Hematopoietic multipotent progenitor cell treated with erythropoietin and hydrocortisone succinate and interleukin-3 and kit ligand, for 17 days (in vitro differentiated cells): ENCODE results near the gene BAD.
A peak's percentile ranks its signal among the peaks of the same experiment; 100 is the strongest.
"Not testable (repeated sequence)": the region's sequence is repeated elsewhere in the genome, so short reads cannot be mapped to it uniquely, and the experiment has no call there.

Experiments
- DNase-seq: peaks from one replicate; pipeline ENCODE4 v3.0.0-alpha.2; 2015; ENCODE audit warnings: low spot score

BAD gene

DNA sequence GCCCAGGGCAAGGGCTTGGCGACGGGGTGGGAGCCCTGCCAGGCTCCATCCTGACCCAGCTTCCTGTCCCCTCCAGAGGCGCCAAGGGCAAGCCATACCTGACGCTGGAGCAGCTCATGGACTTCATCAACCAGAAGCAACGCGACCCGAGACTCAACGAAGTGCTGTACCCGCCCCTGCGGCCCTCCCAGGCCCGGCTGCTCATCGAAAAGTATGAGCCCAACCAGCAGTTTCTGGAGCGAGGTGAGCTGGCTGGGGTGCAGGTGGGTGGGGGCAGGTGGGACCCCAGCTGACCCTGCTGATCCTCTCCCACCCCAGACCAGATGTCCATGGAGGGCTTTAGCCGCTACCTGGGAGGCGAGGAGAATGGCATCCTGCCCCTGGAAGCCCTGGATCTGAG lies 28.2 kb downstream of the BAD start:
- no peak for DNase-seq

DNA sequence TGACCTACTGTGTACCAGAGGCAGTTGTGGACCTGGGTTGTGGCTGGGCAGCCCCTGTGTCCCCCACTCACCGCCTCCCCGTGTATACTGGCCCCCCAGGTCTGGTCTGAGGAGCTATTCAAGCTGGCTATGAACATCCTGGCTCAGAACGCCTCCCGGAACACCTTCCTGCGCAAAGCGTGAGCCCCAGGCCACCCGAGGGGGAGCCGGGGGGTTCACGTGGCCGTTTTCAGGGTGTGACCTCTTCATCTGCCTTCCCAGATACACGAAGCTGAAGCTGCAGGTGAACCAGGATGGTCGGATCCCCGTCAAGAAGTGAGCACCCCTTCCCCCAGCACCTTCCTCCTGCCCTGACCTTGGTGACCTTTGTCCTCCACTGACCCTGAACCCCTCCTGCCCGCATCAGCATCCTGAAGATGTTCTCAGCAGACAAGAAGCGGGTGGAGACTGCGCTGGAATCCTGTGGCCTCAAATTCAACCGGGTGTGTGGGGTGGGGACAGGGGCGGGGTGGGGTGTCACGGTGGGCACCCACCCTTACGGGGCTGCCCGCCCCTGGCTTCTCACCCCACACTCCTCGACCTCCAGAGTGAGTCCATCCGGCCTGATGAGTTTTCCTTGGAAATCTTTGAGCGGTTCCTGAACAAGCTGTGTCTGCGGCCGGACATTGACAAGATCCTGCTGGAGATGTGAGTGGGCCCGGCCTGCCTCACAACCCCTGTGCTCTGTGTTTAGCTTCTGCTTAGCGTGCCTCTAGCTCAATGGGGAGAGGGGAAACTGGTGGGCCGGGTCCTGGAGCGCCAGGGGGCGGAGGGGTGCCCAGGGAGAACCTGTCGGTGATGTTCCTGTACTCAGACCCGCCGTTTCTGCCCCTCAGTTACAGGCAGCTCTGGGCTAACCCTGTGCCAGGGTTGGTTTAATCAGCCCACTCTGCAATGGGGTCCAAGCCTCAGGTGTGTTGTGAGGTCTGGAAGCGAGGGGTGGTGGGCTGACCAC lies 29.0 kb downstream of the BAD start:
- no peak for DNase-seq

DNA sequence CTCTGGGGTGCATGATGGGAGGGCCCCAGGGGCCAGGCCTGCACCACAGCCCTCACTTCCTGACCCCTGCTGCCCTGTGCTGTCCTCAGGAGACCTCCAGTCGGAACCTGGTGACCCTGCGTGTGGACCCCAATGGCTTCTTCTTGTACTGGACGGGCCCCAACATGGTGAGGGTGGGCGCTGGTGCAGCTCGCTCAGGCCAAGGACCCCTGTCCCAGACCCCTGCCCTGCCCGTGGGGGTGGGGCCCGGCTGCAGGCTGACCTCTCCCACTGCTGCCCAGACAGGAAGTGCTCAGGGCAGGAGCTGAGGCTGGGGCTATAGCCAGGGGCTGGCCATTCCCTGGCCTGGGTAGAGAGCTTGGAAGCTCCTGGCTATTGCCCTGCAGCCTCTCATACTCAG lies 30.1 kb downstream of the BAD start:
- no peak for DNase-seq

DNA sequence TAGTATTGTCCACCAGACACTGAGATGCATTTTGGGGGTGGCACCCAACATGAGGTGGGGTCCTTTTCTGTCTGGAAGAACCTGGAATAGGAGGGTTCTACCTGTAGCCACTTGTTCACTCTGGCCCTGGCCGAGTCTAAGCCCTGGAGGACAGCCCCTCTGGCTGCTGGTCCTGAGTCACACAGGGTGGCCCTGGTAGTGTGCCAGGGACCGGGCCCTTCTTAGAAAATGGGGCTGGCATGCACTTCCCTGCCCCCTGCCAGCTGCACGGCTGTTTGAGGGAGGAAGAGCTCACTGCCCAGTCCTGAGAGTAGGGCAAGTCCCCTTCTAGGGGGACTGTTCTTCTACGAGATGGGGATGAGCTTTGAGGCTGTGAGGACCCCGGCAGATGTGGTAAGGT lies 31.0 kb downstream of the BAD start:
- DNase-seq: peak; percentile 36

DNA sequence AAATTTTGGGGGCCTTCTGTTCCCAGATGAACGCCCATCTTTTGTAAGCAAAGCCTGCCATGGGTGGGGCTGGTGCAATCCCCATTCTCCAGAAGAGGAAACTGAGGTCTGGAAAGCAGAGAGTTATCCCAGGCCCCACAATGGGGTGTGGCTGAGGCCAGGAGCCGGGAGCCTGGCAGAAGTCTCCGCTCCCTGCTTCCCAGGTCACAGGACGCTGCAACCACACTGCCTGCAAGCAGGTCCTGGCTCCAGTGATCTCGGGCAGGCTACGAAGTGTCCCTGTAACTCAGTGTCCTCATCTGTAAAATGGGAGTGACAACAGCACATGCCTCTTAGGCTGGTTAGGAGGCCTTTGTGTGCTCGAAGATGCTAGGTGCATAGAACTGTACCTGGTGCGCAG lies 31.4 kb downstream of the BAD start:
- DNase-seq: no peak

DNA sequence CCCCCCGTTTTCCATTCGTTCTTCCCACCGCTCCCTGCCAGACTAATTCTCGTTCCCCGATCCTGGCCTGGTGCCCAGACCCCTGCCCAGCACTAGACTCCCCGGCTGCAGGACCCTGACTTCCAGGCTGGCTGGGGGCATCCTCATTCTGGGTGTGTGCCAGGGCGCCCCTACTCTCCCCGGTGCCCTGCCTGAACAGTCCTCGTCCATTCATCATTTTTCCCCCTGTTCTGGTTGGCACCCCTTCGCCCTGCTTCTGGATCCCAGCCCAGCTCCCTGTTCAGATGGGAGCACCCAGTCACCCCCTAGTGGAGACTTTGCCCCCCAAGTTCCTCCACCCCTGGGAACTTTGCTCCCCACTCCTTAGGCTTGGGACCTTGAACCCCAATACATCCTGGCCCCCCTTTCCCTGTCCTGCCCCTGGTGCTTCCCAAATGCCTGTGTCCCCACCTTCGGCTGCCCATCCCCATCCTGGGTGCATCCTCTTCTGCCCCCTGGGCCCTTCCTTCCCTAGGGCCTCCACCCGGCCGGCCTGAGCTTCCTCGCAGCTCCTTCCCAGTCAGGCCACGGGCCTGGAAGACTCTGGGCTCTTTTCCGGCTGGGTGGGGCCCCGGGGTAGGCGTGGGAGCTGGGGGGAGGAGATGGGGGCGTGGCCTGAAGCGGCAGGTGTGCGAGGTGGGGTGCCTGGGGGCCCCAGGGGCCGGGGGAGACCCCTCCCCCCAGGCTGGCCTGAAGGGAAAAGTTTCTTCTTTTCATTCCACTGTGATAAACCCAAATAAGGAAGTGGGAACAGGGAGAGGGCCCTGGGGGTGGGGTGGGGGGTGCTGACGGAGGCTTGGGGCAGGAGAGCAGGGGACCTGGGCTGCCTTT lies 32.2 kb downstream of the BAD start:
- DNase-seq: peak; percentile 66

DNA sequence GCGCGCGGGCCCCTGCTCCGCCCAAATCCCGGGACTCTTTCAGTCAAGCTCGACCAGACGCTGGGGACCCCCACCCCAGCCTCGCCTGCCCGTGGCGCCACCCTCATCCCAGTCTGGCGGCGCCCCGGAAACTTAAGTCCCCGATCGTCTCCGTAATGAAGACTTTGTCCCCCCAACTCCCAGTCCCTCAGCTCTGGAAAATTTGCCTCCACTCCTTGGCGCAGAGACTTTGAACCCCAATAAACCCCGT lies 32.8 kb downstream of the BAD start:
- DNase-seq: no peak

DNA sequence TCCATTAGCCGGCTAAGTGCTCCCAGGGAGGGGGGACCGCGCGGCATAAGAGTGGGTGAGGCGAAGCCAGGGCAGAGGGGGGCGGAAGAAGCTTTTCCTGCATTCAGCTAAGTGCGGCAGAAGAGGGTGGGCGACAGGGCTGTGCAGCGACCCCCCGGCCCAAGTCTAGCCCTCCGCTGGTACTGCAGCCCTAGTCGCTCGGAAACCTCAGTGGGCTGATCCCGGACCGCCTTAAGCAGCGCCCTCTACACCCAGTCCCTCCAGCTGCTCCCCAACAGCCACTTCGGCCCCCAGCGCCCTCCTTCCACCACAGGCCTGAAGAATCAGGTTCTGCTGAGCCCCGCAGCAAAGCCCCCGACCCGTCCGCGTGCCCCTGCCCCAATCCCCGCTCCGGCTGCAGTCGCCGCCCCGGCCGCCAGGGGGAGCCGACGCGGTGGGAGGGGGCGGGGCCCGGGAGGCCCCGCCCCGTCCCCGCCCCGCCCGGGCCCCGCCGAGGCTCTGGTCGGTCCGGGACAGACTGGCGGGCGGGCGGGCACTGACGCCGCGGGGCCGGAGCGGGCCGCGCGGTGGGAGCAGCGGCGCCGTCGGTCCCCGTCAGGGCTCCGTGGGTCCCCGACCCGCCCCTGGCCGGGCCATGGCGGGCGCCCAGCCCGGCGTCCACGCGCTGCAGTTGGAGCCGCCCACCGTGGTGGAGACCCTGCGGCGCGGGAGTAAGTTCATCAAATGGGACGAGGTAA lies 33.3 kb downstream of the BAD start, which contains the start of gene PLCB3:
Gene PLCB3 (plus strand): TSS at position 515 of the 737 bp plus-strand sequence. CDS start 120 bp downstream, at position 635.
- DNase-seq: peak; percentile 78

DNA sequence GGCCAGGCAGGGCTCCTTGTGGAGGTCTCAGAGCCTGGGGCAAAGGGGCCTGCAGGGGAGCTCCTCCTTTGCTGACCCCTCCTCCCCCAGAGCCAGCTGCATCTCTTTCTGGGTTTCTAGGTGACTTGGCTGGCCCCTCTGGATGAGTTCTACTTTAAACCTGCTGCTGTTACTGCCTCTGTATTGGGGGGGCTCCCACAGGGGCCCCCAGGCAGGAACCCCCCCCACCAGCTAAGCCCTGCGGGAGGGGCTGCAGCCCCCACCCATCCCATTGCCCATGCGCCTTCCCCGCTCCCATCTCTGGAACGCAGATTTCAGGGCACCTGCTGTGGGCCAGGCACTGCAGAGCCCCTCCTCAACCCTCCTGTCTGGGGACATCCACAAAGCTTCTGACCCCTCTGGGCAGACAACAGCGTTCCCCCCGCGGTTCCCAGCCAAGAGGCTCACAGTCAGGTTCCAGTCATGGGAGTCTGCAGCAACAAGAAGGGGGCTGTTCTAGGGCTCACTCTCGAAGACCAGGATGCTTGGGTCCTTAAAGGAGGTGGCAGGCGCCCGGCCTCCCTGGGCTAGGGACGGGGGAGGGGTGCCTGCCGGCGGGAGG lies 34.0 kb downstream of the BAD start:
- no peak for DNase-seq

DNA sequence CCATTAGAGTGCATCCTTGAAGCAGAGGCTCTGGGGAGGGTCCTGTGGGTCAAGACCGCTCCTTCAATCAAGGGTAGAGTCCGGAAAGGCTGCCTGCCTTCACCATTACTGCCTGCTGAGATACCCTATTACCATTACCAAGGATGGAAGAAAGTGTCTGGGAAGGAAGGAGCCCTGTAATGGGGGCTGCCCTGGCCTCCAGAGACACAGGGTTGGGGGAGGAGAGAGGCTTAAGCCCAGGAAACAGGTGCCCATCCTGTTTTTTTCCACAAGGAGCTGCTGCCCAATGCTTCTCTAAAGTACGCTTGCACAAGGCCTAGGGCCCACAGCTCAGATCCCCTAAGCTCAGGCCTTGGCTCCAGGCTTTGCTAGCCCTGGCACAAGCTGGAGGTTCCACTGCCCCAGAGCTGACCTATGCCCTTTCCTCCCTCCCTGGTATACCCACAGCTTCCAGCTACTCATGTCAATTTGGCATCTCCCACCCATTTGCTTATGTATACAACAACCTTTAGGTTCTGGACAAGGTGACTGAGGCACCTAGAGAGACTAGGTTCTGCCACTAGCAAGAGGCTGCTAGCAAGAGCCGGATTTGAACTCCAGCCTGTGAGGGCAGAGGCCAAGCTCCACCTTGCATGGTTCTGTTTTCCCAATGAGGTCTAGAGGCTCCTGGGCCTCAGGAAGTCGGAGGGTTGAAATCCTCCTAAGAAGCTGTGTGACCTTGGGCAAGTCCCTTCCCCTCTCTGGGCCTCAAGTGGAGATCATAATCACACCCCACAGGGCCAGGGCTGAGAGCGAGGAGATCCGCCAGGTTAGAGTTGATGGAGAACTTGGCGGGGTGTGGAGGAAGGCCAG lies 34.7 kb downstream of the BAD start:
- no peak for DNase-seq

DNA sequence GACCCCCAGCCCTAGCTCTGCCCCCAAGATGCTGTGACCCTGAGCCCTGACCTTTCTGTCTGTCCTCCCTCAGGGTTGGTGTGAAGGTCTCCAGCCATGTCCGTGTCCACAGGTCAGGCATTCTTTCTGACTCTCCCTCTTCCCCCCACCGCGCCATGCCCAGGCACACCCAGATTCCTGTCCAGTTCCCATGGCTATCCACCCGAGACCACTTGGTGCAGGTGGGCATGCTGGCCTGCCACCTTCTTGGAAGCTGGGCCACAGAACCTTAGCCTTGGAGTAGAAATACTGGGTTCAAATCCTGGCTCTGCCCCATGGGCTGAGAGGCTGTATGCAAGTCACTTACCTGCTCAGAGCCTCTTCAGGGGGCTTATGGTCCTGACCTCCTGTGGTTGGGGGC lies 35.4 kb downstream of the BAD start:
- DNase-seq: no peak

DNA sequence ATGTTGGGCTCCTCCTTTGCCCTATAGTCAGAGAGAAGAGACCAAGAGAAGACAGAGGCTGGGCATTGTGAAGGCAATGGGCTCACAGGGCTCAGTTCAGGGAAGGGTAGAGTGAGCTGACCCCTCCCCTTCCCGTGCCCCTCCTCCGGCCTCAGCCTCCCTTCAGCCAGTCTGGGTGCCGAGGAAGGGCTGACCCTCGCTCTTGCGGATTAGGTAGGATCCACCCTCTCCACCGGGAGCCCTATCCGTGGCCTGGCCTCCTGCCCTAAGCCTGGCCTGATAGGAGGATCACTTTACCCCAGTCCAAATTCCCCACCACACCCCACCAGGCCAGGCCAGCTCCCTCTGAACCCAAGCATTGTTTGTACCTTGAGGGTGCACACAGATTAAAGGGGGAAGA lies 35.9 kb downstream of the BAD start:
- no peak for DNase-seq

DNA sequence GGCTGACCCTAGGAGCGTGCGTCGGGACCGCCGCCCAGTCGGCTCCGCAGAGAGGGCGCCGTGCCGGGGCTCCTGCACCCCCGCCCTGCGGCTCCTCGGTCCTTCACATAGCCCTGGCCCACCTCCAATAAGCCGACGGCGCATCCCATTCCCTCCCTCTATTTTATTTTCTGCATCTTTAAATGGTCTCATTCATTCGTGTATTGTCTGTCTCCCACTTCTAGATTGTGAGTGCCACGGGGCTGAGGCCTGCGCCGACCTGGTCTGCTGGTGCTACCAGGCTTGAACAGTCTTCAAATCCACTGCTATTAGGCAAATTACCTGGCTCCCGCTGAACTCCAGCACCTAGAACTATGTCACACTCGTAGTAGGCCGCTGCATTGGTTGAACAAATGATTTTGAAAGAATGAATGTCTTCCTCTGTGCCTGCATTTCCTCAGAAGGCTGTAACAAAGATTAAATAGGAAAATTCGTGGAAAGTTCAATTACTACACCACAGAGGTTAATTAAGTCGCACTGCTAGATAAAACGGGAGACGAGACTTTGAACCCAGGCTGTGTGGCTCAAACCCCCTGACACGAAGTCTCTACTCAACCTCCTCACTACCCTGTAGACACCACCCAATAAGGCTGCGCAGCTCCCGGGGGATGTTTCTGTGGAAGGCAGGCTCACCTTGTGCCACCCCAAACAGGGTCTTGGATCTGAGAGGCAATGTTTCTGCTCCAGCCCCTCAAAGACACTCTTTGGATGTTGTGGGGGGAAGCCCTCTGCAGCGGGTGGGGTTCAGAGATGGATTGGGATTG lies 36.5 kb downstream of the BAD start:
- DNase-seq: no peak

DNA sequence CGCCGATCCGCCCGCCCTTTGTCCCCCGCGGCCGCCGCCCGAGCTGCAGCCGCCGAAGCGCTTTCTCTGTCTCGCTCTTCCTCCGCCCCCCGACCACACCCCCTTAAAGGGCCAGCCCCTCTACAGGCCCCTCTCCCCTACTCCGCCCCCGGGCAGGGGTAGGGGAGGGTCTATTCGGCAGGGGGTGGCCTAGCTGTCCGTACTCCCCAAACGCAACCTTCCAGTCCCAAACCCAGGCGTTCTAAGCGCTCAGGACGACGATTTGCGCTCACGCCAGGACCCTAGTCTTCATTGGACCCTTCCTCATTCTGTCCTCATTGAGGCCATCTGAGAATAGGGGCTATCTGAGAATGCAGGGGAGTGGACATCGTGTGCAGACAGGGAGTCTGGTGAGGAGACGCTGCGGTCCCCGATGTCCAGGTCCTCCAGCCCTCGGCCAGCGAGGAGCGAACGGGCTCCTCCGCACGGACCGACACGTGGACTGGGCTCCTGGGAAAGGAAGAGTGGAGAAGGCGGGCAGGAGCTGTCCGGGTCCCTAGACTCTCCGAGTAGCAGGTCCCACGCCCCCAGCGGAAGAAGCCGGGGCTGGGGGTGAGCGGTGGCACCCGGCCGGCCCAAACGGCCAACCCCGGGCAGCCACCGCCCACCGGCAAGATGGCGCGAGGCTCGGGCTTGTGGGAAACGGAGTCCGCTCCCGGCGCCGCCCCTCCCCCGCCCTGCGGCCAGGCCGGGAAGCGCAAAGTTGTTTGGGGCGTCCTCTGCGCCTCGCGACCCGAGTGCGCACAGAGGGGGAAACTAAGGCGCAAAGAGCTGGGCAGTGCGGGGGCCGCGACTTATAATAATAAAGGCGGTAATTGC lies 37.4 kb downstream of the BAD start, which contains the start of gene PPP1R14B:
Gene PPP1R14B (minus strand): TSS at position 73 of the 858 bp plus-strand sequence. CDS start 270 bp downstream, outside the sequence.
- DNase-seq: peak; percentile 81

DNA sequence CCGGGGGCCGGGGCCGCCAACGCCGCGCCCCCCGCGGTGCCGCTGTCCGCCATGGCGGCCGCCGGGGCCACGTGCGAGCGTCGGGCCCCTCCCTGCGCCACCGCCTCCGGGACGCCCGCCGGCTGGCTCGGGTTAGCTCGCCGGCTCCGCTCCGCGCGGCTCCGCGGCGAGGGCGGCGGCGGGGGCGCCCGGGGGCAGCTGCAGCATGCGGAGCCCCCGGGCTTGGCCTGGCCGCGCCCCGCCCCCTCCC lies 37.9 kb downstream of the BAD start:
- not testable (repeated sequence) for DNase-seq

DNA sequence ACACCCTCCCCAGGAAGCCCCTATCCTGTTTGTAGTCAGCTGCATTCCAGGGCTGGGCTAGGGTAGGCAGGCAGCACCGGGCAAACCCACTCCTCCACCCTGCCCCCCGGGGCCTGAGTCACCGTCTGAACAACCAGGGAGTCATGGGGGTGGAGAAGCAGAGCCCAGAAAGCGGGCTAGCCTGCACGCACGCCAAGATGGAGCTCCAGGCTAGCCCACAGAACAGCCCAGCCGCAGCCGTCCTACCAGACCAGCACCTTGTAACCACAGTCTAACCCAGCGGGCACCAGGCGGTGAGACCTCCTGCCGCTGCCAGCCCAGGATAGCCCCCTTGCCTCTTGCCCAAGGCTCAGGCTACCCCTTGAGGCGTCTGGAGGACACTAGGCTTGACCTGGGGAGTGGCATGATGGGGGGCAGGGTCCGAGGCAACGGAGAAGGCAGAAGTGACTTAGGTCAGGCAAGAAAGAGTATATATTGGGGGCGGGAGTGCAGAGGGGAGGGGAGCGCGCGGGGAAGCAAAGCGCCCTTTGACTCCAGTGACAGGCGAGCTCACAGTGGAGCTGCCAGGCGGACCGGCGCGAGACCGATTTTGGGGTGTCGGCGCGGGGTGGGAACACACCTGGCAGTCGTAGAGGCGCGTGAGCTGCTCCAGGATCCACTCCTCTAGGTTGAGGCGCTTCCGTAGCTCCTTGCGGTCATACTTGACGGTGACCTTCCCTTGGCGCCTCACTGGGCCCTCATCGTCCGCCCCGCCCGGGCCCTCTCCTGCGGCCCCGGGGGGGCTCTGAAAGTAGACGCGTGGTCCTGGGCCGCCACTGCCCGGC lies 38.5 kb downstream of the BAD start:
- no peak for DNase-seq

DNA sequence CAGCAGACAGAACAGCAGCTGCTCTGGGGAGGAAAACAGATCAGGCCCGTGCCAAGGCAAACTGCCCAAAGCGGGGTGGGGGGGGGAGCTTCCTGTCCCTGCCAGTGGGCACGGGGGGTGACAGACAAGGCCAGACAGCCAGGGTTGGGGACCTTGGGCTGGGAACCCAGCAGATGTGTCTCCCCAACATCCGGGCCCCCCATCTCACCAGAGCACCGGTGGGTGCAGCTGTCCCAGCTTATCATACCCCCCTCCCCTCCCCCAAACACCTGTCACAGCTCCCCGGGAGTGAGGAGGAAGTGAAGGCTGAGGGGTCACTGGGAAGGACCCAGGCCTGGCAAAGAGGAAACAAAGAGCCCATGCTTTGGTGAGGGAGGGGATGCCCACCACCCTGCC lies 39.1 kb downstream of the BAD start:
- no peak for DNase-seq

DNA sequence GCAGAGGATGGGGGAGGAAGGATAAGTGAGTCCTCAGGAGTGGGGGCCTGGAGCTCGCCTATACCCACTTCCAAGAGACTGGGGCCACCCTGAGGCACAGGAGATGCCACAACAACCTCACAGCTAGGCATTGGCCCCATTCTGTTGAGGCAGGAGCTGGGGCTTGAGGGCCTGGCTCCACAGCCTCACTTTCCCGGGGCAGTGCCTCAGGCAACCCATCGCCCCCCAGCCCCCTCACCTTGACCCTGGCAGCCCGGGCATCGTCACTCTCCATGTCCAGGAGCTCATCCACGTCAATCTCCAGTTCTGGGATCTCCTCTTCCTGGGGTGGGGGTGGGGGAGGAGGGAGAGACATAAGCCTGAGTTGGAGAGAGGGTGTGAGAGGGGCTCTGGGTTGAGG lies 39.5 kb downstream of the BAD start:
- DNase-seq: no peak

DNA sequence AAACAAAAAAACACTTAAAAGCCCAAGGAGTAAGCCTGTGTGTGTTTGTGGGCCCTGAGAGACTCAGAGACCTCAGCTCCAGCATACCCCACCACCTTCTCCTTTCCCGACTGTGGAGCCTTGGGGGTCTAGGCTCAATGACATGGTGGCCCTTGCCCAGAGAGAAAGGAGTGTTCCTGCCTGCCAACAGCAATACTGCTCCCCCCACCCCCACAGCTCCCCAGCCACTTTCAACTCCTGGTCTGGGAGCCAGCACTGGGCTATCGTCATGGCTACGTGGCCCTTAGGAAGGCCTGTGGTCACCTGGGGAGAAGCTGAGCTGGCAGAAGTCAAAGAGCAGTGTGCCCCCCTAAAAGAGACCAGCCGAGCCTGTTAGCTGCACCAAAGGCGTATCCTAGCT lies 40.4 kb downstream of the BAD start:
- no peak for DNase-seq
